ENCODE results near the gene CACNA1D.

The CACNA1D gene

DNA sequence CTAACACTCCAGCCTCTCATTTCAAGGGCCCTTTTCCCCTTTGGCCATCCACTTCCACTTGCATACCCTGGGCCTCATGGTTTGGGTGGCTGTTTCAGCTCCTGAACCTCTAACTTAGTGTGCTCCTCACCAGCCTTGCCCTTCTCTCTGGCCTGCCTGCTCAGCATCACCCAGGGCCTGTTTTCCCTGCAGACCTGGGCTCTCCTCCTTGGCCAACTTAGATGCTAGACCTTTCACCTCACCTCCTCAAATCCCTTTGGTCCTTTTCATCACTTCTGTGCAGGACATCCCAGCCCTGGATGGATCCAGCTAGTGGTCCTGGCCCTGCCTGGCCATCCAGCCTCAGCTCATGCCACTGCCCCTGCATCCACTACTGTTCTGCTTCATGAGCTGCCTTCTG is 95.4 kb downstream of the CACNA1D start:
- TF ChIP-seq, protein P1, sequence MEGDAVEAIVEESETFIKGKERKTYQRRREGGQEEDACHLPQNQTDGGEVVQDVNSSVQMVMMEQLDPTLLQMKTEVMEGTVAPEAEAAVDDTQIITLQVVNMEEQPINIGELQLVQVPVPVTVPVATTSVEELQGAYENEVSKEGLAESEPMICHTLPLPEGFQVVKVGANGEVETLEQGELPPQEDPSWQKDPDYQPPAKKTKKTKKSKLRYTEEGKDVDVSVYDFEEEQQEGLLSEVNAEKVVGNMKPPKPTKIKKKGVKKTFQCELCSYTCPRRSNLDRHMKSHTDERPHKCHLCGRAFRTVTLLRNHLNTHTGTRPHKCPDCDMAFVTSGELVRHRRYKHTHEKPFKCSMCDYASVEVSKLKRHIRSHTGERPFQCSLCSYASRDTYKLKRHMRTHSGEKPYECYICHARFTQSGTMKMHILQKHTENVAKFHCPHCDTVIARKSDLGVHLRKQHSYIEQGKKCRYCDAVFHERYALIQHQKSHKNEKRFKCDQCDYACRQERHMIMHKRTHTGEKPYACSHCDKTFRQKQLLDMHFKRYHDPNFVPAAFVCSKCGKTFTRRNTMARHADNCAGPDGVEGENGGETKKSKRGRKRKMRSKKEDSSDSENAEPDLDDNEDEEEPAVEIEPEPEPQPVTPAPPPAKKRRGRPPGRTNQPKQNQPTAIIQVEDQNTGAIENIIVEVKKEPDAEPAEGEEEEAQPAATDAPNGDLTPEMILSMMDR (IDR thresholded peaks at IDR 0.05; ENCODE audit: low read depth, low read length), result no peak
- no peak for TF ChIP-seq EZH2phosphoT487 (IDR thresholded peaks at IDR 0.05; ENCODE audit: low read depth)
- H3K9ac ChIP-seq (ENCODE audit: low read length), result no peak overlapping the region
- H3K4me3 ChIP-seq (ENCODE audit: low read length), result no peak overlapping the region

DNA sequence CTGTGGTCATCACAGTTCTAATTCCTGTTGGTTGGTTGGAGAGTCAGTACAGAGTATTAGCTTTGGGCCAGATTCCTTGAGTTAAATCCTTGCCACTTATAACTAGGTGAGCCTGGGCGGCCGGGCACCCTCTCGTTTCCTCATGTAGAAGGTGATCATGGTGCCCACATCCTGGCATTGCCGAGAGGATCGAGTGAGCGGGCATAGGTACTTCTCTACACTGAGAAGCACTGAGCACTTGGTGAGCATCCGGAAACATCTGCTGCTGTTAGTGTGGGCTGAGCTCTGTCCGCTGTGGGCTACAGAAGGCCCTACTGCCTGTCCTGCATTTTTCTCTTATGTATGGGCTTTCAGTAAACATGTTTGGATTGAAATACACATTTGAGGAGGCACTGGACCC is 96.2 kb downstream of the CACNA1D start:
- H3K4me2 ChIP-seq (ENCODE audit: low read length), result no peak overlapping the region
- no peaks in the 10 kb centered on the region for H3K79me2 ChIP-seq (ENCODE audit: low read length)
- H3K27ac ChIP-seq (ENCODE audit: low read length), result no peak overlapping the region
- H3K4me1 ChIP-seq (ENCODE audit: low read length), result peaks cover 23% of the 10 kb centered on the region
- no peak overlapping the region for H3K9ac ChIP-seq (ENCODE audit: low read length)
- no peaks in the 10 kb centered on the region for H4K20me1 ChIP-seq (ENCODE audit: insufficient read depth, low read length)
- no peaks in the 10 kb centered on the region for H3K36me3 ChIP-seq (replicated peaks; ENCODE audit: low read depth, low read length)
- H3K9me3 ChIP-seq (ENCODE audit: insufficient read depth, low read length), result no peaks in the 10 kb centered on the region
- no peak overlapping the region for H3K4me3 ChIP-seq (ENCODE audit: low read length)
- no peak for TF ChIP-seq EZH2phosphoT487 (IDR thresholded peaks at IDR 0.05; ENCODE audit: low read depth)
- TF ChIP-seq, protein P1 (IDR thresholded peaks at IDR 0.05; ENCODE audit: low read depth, low read length), result no peak
- H3K27me3 ChIP-seq (ENCODE audit: low read depth, low read length), result no peaks in the 10 kb centered on the region
- no peak overlapping the region for H2AFZ ChIP-seq (ENCODE audit: low read depth, low read length)

More for the DNA sequence above, 95.4 kb downstream of the CACNA1D start:
- no peaks in the 10 kb centered on the region for H4K20me1 ChIP-seq (ENCODE audit: insufficient read depth, low read length)
- H3K9me3 ChIP-seq (ENCODE audit: insufficient read depth, low read length), result no peaks in the 10 kb centered on the region
- H3K27me3 ChIP-seq (ENCODE audit: low read depth, low read length), result no peaks in the 10 kb centered on the region
- H3K36me3 ChIP-seq (replicated peaks; ENCODE audit: low read depth, low read length), result no peaks in the 10 kb centered on the region
- no peak overlapping the region for H2AFZ ChIP-seq (ENCODE audit: low read depth, low read length)
- H3K79me2 ChIP-seq (ENCODE audit: low read length), result no peaks in the 10 kb centered on the region
- no peak overlapping the region for H3K4me2 ChIP-seq (ENCODE audit: low read length)
- H3K27ac ChIP-seq (ENCODE audit: low read length), result no peak overlapping the region
- H3K4me1 ChIP-seq (ENCODE audit: low read length), result peaks cover 31% of the 10 kb centered on the region

DNA sequence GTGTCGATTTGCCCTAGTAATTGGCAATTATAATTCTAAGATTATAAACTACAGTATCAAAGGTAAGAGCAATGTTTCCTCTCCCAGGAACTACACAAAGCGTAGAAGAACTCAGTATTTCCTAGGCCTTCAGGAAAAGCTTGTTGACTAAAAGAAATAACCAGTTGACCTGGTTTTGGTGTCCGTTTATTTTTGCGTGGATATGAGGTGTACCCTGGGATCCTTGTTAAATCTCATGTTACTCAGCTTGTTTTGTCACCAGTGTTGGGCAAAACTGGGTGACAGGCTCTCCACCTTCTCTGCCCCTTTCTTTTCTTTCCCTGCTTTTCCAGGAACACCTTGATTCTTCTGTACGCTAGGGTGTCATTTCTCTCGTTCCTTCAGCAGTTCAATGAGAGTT is 97.2 kb downstream of the CACNA1D start:
- Histone ChIP-seq H3K4me2 (ENCODE audit: low read length) (no peak overlapping the region), H4K20me1 (ENCODE audit: insufficient read depth, low read length) (no peaks in the 10 kb centered on the region), H3K79me2 (ENCODE audit: low read length) (no peaks in the 10 kb centered on the region), H3K27ac (ENCODE audit: low read length) (no peak overlapping the region), H3K9ac (ENCODE audit: low read length) (no peak overlapping the region), H3K4me3 (ENCODE audit: low read length) (no peak overlapping the region), H3K36me3 (replicated peaks; ENCODE audit: low read depth, low read length) (no peaks in the 10 kb centered on the region), H3K27me3 (ENCODE audit: low read depth, low read length) (no peaks in the 10 kb centered on the region), H3K9me3 (ENCODE audit: insufficient read depth, low read length) (no peaks in the 10 kb centered on the region), H3K4me1 (ENCODE audit: low read length) (peaks cover 20% of the 10 kb centered on the region), H2AFZ (ENCODE audit: low read depth, low read length) (no peak overlapping the region)
- TF ChIP-seq, protein P1 (IDR thresholded peaks at IDR 0.05; ENCODE audit: low read depth, low read length), result no peak

DNA sequence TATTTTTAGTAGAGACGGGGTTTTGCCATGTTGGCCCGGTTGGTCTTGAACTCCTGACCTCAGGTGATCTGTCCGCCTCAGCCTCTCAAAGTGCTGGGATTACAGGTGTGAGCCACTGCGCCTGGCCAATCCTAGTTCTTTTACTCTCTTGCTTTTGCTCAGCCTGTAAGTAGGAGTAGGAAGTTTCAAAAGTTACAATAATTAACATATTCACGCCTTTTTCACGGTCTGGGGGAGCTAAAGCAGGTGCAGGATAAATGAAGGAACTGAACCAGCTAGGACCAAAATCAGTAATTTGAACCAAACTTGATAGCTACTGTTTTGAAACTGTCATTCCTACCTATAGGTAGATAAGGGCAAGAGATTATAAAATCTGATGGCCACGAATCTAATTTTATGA is 98.5 kb downstream of the CACNA1D start:
- H3K79me2 ChIP-seq (ENCODE audit: low read length), result no peaks in the 10 kb centered on the region
- H2AFZ ChIP-seq (ENCODE audit: low read depth, low read length), result no peak overlapping the region
- no peaks in the 10 kb centered on the region for H3K36me3 ChIP-seq (replicated peaks; ENCODE audit: low read depth, low read length)
- H3K27me3 ChIP-seq (ENCODE audit: low read depth, low read length), result no peaks in the 10 kb centered on the region
- no peaks in the 10 kb centered on the region for H3K9me3 ChIP-seq (ENCODE audit: insufficient read depth, low read length)
- peak overlapping the region; percentile 10 for H3K27ac ChIP-seq (ENCODE audit: low read length)
- no peak overlapping the region for H3K9ac ChIP-seq (ENCODE audit: low read length)
- H3K4me1 ChIP-seq (ENCODE audit: low read length), result peaks cover 20% of the 10 kb centered on the region
- H3K4me2 ChIP-seq (ENCODE audit: low read length), result peak overlapping the region; percentile 42
- H4K20me1 ChIP-seq (ENCODE audit: insufficient read depth, low read length), result no peaks in the 10 kb centered on the region
- H3K4me3 ChIP-seq (ENCODE audit: low read length), result no peak overlapping the region; the same call in 1 of the 2 replicates
- TF ChIP-seq, protein P1 (IDR thresholded peaks at IDR 0.05; ENCODE audit: low read depth, low read length), result no peak
- no peak for TF ChIP-seq EZH2phosphoT487 (IDR thresholded peaks at IDR 0.05; ENCODE audit: low read depth)

All from OCI-LY3 (cell line).